CD4-positive, alpha-beta T cell (primary cell): Measurements from ENCODE around the gene SAMM50. TPM values are rescaled to one million over a fixed set of nuclear protein-coding genes. Genes with fewer than 3 reads are reported as not detected.

Experiments
- ATAC-seq: fragments of 200-7000 bp; cut with Tn5 transposase; one replicate; pipeline ENCODE4 v1.10.0; 2022; ENCODE audit warnings: mild to moderate bottlenecking; ENCODE audit not compliant: poor library complexity
- CTCF ChIA-PET: fragments of 350-600 bp; sonication (Branson Sonifier 250); formaldehyde crosslinking; loops from one replicate; lab custom pipeline; 2021; ENCODE audit warnings: antibody characterized with exemption, inconsistent platforms; lab: Charles Lee
- POLR2A ChIA-PET: fragments of 350-600 bp; sonication (Branson Sonifier 250); formaldehyde crosslinking; loops from one replicate; lab custom pipeline; 2021; ENCODE audit warnings: antibody characterized with exemption, inconsistent platforms; lab: Charles Lee
- DNase-seq, 14 experiments: peaks; one replicate each; pipeline ENCODE4 v3.0.0-alpha.2; 2013 to 2020; ENCODE audit warnings: mixed read lengths in 2 of 14
- H3K27ac ChIP-seq, 2 donors: one replicate each; pipeline versions ENCODE4 v1.5.1 to v1.7.0; 2013; ENCODE audit warnings: low read length in 2 of 2, low read depth in 1 of 2, mild to moderate bottlenecking in 1 of 2
- H3K27me3 ChIP-seq, 2 experiments: 1 replicate in 1 of 2; 2 replicates in 1 of 2; pipeline versions ENCODE4 v1.6.1 to v1.7.0; 2013; ENCODE audit warnings: low read length in 2 of 2, control low read depth in 1 of 2, mild to moderate bottlenecking in 1 of 2, moderate library complexity in 1 of 2; ENCODE audit not compliant: insufficient read depth in 2 of 2, control insufficient read depth in 1 of 2
- H3K36me3 ChIP-seq: one replicate; pipeline ENCODE4 v1.6.1; 2013; ENCODE audit warnings: low read length, control low read depth; ENCODE audit not compliant: insufficient read depth
- H3K4me1 ChIP-seq: one replicate; pipeline ENCODE4 v1.6.1; 2013; ENCODE audit warnings: low read length, control low read depth; ENCODE audit not compliant: insufficient read depth
- H3K4me3 ChIP-seq: one replicate; pipeline ENCODE4 v1.5.1; 2013; ENCODE audit warnings: mild to moderate bottlenecking, low read length, moderate library complexity
- H3K9me3 ChIP-seq, 2 experiments: 1 replicate in 1 of 2; 2 replicates in 1 of 2; pipeline versions ENCODE4 v1.6.1 to v1.7.0; 2013; ENCODE audit warnings: low read length in 2 of 2, mild to moderate bottlenecking in 2 of 2, control low read depth in 1 of 2, moderate library complexity in 1 of 2; ENCODE audit not compliant: control insufficient read depth in 1 of 2, insufficient read depth in 1 of 2
- H3K27ac Mint-ChIP-seq: one replicate; pipeline ENCODE4 v1.8.0; 2020; ENCODE audit warnings: mixed read lengths
- H3K27me3 Mint-ChIP-seq: one replicate; pipeline ENCODE4 v1.8.0; 2021; ENCODE audit warnings: mixed read lengths
- H3K36me3 Mint-ChIP-seq: one replicate; pipeline ENCODE4 v1.8.0; 2021; ENCODE audit warnings: low read depth, mixed read lengths
- H3K4me1 Mint-ChIP-seq: one replicate; pipeline ENCODE4 v1.8.0; 2021; ENCODE audit warnings: low read depth, mixed read lengths
- H3K4me3 Mint-ChIP-seq: one replicate; pipeline ENCODE4 v1.8.0; 2020; ENCODE audit warnings: mild to moderate bottlenecking, mixed read lengths
- H3K9me3 Mint-ChIP-seq: one replicate; pipeline ENCODE4 v1.8.0; 2020; ENCODE audit warnings: mixed read lengths
- CTCF ChIP-seq: fragments of 200-600 bp; IDR thresholded peaks from one replicate; pipeline ENCODE4 v1.8.0; 2022; ENCODE audit warnings: antibody characterized with exemption, mild to moderate bottlenecking
- intact Hi-C, 2 experiments: fragments of 100-400 bp; cut with DNase I in 1 of 2; cut with micrococcal nuclease in 1 of 2; formaldehyde crosslinking; loops; one replicate each; pipeline versions ENCODE4 v1.15.1 to v1.9.0; 2023 to 2025; cut with DNase I, micrococcal nuclease
- total RNA-seq, 174 experiments: library from RNA in 2 of 174; stranded (reverse) in 2 of 174; gene quantifications; one replicate each; pipeline ENCODE4 v1.2.3 and lab custom pipeline; 2021 to 2026

Gene SAMM50
- total RNA-seq, 2 experiments from 2014 or later = 15.2 to 18.0 TPM

- H3K27me3 ChIP-seq = peaks cover 0 to 19% of the 10 kb centered on the region in 2 experiments
- no peaks in the 10 kb centered on the region for H3K9me3 ChIP-seq
- H3K36me3 ChIP-seq = no peaks in the 10 kb centered on the region
- Mint-ChIP-seq H3K27ac (peak overlapping the region; percentile 90), H3K36me3 (no peaks in the 10 kb centered on the region), H3K9me3 (no peaks in the 10 kb centered on the region), H3K4me3 (peak overlapping the region; percentile 86), H3K27me3 (peaks cover 27% of the 10 kb centered on the region), H3K4me1 (peaks cover 40% of the 10 kb centered on the region)
- peak overlapping the region; percentile 46 for H3K4me3 ChIP-seq
- no peak for TF ChIP-seq CTCF
- ChIA-PET CTCF (no interaction called here), POLR2A (interaction anchor here (0.9 kb wide), 1 partner anchor 10 kb away, joined by 3 read pairs; no protein-coding TSS in a partner anchor)
- DNase-seq (no peak), ATAC-seq (no peak)
- intact Hi-C loops = no loop called here
- peaks cover 55% of the 10 kb centered on the region for H3K4me1 ChIP-seq
- peak overlapping the region; percentile 21 to 94 for H3K27ac ChIP-seq
These were observed 70.9 kb downstream of the SAMM50 start for GRCh38 chr22:44026066-44026629.

GRCh38 chr22:44026630-44027511 is 71.6 kb downstream of the SAMM50 start:
- Mint-ChIP-seq H3K4me3 (peak overlapping the region; percentile 86), H3K9me3 (no peaks in the 10 kb centered on the region), H3K4me1 (peaks cover 47% of the 10 kb centered on the region), H3K27me3 (peaks cover 27% of the 10 kb centered on the region), H3K27ac (peak overlapping the region; percentile 90), H3K36me3 (no peaks in the 10 kb centered on the region)
- ChIA-PET CTCF (interaction anchor here (0.6 kb wide), 1 partner anchor 464 kb away, joined by 4 read pairs; no protein-coding TSS in a partner anchor), POLR2A (interaction anchor here (0.9 kb wide), 1 partner anchor 9 kb away, joined by 3 read pairs; no protein-coding TSS in a partner anchor)
- Histone ChIP-seq H3K4me3 (peak overlapping the region; percentile 46), H3K9me3 (no peaks in the 10 kb centered on the region), H3K36me3 (no peaks in the 10 kb centered on the region), H3K4me1 (peaks cover 62% of the 10 kb centered on the region), H3K27ac (peak overlapping the region; percentile 33 to 94), H3K27me3 (peaks cover 0 to 19% of the 10 kb centered on the region in 2 experiments)
- ATAC-seq (peak; percentile 74), DNase-seq (peak; percentile 16 to 93 (median 42))
- intact Hi-C loops = no loop called here
- TF ChIP-seq CTCF = no peak

- H3K27me3 ChIP-seq = peaks cover 0 to 19% of the 10 kb centered on the region in 2 experiments
- H3K4me3 Mint-ChIP-seq = no peak overlapping the region
- no peak for TF ChIP-seq CTCF
- H3K27ac ChIP-seq = no peak overlapping the region
- no peak overlapping the region for H3K27ac Mint-ChIP-seq
- H3K4me1 ChIP-seq = peaks cover 69% of the 10 kb centered on the region
- no peaks in the 10 kb centered on the region for H3K9me3 Mint-ChIP-seq
- H3K36me3 ChIP-seq = no peaks in the 10 kb centered on the region
- H3K27me3 Mint-ChIP-seq = peaks cover 24% of the 10 kb centered on the region
- intact Hi-C loops = no loop called here
- no peaks in the 10 kb centered on the region for H3K9me3 ChIP-seq
- ChIA-PET POLR2A (no interaction called here), CTCF (no interaction called here)
- H3K4me1 Mint-ChIP-seq = peaks cover 54% of the 10 kb centered on the region
- no peaks in the 10 kb centered on the region for H3K36me3 Mint-ChIP-seq
- DNase-seq = no peak
- H3K4me3 ChIP-seq = no peak overlapping the region
- ATAC-seq = no peak
These were observed 72.8 kb downstream of the SAMM50 start for GRCh38 chr22:44028091-44028490.
